HG03097 (cell line): ENCODE measurements around the gene FRZB.

ENCODE experiments used
- ATAC-seq: cut with Tn5 transposase; IDR thresholded peaks from one replicate; pipeline ENCODE4 v1.9.1; 2021; ENCODE audit not compliant: unreplicated experiment, low FRiP score

Gene FRZB

GRCh38 chr2:182845794-182846417 is 20.5 kb downstream of the FRZB start:
- ATAC-seq = no peak

GRCh38 chr2:182836451-182836850 is 30.0 kb downstream of the FRZB start:
- no peak for ATAC-seq

GRCh38 chr2:182834293-182834692 is 32.1 kb downstream of the FRZB start:
- ATAC-seq = no peak

- no peak for ATAC-seq
These were observed 33.2 kb downstream of the FRZB start for GRCh38 chr2:182833084-182833854.

GRCh38 chr2:182831921-182832320 is 34.5 kb downstream of the FRZB start:
- no peak for ATAC-seq

- no peak for ATAC-seq
These were observed 35.3 kb downstream of the FRZB start for GRCh38 chr2:182831101-182831500.

- no peak for ATAC-seq
These were observed 39.1 kb downstream of the FRZB start for GRCh38 chr2:182827182-182827879.

- no peak for ATAC-seq
These were observed 39.9 kb downstream of the FRZB start for GRCh38 chr2:182826496-182826895.

- no peak for ATAC-seq
These were observed 40.4 kb downstream of the FRZB start for GRCh38 chr2:182826064-182826463.

- no peak for ATAC-seq
These were observed 41.7 kb downstream of the FRZB start for GRCh38 chr2:182824767-182825158.

- no peak for ATAC-seq
These were observed 42.2 kb downstream of the FRZB start for GRCh38 chr2:182824056-182824766.

GRCh38 chr2:182822733-182823132 is 43.7 kb downstream of the FRZB start:
- ATAC-seq = no peak

- no peak for ATAC-seq
These were observed 45.3 kb downstream of the FRZB start for GRCh38 chr2:182821182-182821581.

GRCh38 chr2:182819412-182819811 is 47.0 kb downstream of the FRZB start:
- no peak for ATAC-seq

- ATAC-seq = no peak
These were observed 47.5 kb downstream of the FRZB start for GRCh38 chr2:182818925-182819324.

GRCh38 chr2:182818501-182818900 is 47.9 kb downstream of the FRZB start:
- no peak for ATAC-seq

- ATAC-seq = no peak
These were observed 48.9 kb downstream of the FRZB start for GRCh38 chr2:182817558-182817957.

GRCh38 chr2:182816866-182817265 is 49.6 kb downstream of the FRZB start:
- ATAC-seq = no peak

- ATAC-seq = no peak
These were observed 51.6 kb downstream of the FRZB start for GRCh38 chr2:182814804-182815203.

GRCh38 chr2:182814380-182814779 is 52.1 kb downstream of the FRZB start:
- ATAC-seq = no peak

- no peak for ATAC-seq
These were observed 56.4 kb downstream of the FRZB start for GRCh38 chr2:182810087-182810486.
